HG03378 (cell line): ENCODE data around the gene BHLHE40.

Source experiments
- ATAC-seq: cut with Tn5 transposase; IDR thresholded peaks from one replicate; pipeline ENCODE4 v1.9.1; 2021; ENCODE audit warnings: mild to moderate bottlenecking, moderate library complexity; ENCODE audit not compliant: unreplicated experiment

BHLHE40 gene

DNA sequence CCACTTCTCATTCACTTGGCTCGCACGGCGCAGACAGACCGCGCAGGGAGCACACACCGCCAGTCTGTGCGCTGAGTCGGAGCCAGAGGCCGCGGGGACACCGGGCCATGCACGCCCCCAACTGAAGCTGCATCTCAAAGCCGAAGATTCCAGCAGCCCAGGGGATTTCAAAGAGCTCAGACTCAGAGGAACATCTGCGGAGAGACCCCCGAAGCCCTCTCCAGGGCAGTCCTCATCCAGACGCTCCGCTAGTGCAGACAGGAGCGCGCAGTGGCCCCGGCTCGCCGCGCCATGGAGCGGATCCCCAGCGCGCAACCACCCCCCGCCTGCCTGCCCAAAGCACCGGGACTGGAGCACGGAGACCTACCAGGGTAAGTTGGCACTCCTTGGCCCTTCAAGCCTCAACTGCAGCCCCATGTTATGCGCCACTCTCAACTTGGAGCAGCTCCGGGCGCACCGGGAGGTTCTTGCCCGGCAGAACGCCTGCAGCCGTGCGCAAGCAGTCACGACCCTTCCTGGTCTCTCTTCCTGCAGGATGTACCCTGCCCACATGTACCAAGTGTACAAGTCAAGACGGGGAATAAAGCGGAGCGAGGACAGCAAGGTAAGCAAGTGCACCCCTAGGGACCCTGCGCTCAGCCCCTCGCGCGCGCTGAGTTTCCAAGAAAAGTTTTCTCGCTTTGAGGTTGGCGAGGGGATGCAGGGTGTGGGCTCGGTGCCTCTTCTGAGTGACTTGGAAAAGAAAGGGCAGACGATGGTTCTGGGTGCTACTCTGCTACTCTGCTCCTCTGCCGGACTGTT lies at the start of gene BHLHE40:
Gene BHLHE40, plus strand, starts transcription at position 10 of the 801 bp plus-strand sequence. Its CDS starts 282 bp downstream, at position 292.
- ATAC-seq, result no peak

DNA sequence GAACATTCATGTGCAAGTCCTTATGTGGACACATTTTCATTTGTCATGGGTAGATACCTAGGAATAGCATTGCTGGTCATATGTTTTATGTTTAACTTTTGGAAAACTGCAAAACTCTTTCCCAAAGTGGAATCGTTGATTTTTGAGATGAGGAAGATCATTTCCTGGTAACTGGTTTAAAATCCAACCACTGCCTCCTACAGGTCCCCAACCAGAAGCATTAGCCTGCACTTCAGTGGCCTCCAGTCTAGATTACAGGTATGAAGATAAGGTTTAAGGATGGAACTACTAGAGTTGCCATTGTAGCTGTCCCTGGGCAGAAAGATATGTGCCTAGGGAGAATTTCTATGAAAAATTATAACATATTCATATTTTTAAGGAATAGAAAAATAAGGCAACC lies 48.7 kb upstream of the BHLHE40 start:
- no peak for ATAC-seq

- ATAC-seq, result no peak
These were observed 45.2 kb upstream of the BHLHE40 start for GRCh38 chr3:4934050-4934449.

DNA sequence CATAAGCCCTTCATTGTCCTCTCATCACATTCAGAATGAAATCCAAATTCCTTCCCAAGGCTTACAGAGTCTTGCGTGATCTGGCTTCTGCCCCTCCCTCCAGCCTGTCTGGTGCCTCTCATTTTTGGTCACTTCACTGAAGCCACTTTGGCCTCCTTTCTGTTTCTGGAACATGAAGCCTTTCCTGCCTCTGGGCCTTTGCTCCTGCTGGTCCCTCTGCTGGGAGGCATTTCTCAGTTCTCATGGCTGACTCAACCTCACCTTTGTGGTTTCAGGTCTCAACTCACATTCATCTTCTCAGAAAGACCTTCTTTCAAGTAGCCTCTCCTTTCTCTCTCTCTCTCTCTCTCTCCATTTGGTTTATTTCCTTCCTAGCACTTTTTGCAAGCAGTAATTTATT lies 43.9 kb upstream of the BHLHE40 start:
- ATAC-seq, result peak; percentile 81

DNA sequence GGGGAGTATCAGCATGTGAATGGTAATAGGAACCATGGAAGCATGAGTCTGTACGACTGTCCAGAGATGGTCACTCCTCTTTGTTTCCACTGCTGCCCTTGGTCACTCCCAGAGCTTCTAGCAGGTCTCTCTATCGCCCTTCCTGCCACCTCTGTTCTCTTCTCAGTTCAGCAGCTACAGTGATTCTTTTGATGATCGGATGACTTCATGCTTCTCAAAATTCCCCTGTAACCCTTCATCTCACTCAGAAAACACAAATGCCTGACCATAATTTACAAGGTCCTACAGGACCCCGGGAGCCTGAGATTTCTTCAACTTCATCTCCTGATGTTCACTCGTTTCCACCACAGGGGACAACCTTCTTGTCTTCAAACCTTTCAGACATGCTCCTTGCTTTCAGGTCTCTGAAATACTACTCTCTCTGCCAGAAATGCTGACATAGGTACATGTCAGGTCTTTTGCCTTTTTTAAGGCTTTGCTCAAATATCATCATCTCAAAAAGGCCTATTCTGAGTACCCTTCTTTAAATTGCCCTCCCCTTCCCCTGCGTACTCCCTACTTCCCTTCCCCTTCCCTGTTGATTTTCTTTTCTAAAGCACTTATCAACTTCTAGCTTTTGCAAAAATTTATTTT lies 42.1 kb upstream of the BHLHE40 start:
- no peak for ATAC-seq

- no peak for ATAC-seq
These were observed 40.8 kb upstream of the BHLHE40 start for GRCh38 chr3:4938281-4938982.

DNA sequence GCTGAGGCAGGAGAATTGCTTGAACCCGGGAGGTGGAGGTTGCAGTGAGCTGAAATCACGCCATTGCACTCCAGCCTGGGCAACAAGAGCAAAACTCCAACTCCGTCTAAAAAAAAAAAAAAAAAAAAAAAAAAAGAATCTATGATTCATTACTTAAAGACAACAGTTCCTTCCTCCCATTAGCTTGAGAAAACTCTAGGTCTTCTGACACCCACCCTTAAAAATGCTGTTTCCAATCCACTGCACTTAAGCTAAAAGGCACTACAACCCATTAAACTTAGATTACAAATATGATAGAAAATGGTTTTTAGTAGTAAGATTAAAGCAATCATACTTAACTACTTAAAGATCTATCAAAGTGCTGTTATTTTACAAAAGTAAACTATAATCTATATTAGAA lies 40.0 kb upstream of the BHLHE40 start:
- no peak for ATAC-seq

DNA sequence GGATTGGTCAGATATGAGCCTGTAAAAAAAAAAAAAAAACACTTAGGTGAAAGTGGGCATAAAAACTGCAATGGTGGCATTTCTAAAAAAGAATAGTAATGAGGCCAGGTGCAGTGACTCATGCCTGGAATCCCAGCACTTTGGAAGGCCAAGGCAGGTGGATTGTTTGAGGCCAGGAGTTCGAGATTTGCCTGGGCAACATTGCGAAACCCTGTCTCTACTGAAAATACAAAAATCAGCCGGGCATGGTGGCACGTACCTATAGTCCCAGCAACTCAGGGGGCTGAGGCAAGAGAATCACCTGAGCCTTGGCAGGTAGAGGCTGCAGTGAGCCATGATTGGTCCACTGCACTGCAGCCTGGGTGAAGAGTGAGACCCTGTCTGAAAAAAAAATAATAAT lies 38.3 kb upstream of the BHLHE40 start:
- no peak for ATAC-seq

DNA sequence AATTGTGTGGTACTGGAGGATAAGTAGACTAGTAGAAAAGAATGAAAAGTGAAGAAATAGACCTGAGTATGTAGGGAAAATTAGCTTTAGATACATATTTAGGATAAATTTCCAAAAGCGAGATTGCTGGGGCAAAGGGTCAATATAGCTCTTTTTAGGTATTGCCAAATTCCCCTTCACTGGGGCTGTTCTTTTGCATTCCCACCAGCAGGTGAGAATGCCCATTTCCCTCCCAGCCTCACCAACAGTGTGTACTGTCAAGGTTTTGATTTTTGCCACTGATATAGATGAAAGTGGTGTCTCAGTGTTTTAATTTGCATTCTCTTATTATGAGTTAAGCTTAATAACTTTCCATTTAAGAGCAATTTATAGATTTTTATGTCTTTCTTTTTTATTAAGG lies 35.7 kb upstream of the BHLHE40 start:
- ATAC-seq, result no peak

- ATAC-seq, result no peak
These were observed 33.9 kb upstream of the BHLHE40 start for GRCh38 chr3:4945324-4945723.

DNA sequence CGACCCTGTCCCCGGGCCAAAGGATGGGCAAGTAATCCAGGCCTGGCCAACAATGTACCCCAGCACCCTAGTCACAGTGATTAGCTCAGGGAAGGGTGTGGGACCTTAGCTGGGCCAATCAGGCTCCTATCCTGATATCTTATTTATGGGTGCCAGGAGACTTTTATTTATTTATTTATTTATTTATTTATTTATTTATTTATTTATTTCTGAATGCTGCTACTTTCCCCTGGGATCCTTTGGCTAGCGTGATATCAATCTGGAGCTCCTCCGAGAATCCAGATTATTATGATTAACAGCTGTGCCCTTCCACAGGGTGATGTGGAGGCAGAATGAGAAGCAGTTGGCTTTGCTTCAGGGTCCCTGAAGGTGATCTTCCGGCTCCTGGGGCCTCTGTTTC lies 32.2 kb upstream of the BHLHE40 start:
- ATAC-seq, result no peak

- ATAC-seq, result no peak
These were observed 30.8 kb upstream of the BHLHE40 start for GRCh38 chr3:4948395-4948794.

DNA sequence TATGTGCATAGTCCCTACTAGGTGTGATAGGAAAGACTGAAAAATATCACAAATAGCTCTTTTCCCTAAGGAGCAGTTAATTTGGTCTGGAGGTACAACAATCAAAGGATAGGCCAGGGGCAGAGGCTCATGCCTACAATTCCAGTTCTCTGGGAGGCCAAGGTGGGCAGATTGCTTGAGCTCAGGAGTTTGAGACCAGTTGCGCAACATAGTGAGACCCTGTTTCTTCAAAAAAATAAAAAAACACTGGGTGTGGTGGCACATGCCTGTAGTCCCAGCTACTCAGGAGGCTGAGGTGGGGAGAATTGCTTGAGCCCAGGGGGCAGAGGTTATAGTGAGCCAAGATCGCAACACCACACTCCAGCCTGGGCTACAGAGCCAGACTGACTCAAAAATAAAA lies 30.2 kb upstream of the BHLHE40 start:
- ATAC-seq, result no peak

DNA sequence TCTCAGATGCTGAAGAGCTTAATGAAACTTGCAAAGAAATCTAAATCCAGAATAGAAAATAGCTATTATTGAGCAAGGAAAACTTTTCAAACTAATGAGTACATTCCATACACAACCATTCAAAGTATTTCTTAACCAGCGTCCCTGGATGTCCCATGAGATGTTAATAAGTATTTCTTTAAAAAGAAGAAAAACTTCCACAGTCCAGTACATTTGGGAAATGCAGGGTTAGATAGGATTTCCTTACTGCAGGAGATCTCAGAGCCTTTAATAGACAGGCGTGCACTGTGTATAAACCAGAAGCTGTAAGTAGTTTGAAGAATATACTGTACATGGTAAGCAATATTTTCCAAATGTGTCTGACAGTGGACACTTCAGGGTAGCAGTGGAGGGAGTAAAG lies 29.6 kb upstream of the BHLHE40 start:
- no peak for ATAC-seq

DNA sequence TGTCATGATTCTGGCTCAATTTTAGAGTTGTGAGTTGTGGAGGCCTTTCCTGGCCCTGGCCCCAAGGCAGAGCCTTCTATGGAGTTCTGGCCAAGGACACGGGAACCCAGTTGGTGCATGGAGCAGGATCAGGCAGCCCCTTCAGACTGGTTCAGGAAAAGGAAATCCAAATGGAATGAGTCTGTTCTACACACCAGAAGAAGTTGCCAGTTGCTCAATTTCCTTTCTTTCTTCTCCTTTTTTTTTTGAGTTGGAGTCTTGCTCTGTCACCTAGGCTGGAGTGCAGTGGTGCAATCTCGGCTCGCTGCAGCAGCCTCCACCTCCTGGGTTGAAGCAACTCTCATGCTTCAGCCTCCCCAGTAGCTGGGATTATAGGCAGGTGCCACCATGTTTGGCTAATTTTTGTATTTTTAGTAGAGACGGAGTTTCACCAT lies 28.9 kb upstream of the BHLHE40 start:
- no peak for ATAC-seq

- no peak for ATAC-seq
These were observed 28.3 kb upstream of the BHLHE40 start for GRCh38 chr3:4950948-4951347.

DNA sequence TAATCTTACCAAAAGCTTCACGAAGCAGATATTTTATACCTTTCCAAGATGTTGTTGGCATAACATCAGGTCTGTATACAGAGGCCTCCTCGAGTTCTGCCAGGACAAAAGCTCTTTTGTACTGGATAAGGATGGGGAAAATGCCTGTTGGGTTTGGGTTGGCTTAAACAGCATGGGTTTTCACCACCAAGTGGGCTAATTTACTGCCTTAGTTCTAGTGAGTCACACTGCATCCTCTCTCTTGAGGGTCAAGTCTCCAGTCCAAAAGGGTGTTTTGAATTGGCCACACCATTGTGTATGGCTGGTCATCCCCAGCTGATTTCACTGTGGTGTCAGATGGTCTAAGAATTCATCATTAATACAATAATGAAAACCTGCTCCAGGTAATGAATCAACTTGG lies 26.1 kb upstream of the BHLHE40 start:
- no peak for ATAC-seq

DNA sequence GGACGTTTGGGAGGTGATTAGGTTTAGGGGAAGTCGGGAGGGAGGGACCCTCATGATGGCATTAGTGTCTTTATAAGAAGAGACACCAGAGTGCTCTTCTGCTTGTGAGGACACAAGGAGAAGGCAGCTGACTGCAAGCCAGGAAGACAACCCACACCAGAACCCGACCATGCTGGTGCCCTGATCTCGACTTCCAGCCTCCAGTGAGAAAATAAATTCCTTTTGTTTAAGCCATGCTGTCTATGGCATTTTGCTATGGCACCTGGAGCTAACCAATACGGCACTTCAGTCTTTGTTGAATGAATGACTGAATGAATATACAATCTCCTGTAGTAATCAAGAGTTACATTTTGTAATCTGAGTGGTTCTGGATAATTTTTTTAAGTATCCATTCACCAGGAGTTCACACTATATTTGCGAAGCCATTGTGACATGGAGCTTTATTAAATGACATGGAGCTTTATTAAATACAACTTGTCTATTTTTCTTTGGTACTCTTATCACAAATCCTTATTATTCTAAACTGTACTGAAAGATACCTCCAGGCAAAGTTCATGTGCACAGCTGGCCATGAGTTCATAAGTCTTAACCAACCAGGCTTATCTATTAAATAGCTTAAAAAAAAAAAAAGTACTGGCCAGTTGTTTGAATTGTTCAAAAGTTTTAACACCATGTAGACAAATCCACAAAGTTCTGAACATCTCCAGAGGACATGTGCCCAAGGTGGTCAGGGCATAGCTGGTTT lies 24.8 kb upstream of the BHLHE40 start:
- no peak for ATAC-seq

DNA sequence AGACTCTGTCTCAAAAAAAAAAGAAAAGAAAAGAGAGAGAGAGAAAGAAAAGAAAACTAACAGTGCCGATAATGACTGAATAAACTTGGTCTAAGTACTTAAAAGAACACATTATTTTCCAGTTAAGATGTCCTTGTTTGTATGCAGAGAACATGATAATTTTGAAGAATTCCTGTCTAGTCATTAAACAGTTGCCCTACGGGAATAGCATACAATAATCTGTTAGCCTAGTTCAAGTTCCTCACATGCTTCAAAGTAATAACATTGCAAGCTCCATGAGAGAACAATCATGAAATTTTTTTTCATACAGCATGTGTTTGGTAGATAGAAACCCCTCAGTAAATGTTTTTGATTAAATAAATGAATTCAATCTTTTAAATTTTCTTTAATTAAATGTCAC lies 23.1 kb upstream of the BHLHE40 start:
- ATAC-seq, result no peak

GRCh38 chr3:4956738-4957137 lies 22.5 kb upstream of the BHLHE40 start:
- no peak for ATAC-seq

DNA sequence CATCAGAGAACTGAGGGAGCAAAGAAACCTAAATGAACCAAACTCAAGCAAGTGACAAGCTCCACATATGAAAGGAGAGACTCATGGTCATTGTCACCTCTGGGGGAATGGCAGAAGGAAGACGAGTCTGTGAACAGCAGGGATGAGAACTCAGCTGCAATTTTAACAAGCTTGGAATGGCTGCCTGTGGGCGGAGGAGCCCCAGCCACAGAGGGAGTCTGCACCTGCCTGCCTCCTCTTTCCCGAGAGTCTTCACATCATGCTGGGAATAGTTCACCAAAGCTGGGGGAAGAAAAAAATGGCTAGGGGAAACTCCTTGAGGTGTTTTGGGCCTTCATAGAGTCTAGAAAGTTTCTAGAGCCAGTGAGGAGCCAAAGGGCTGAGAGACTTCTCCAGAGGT lies 21.3 kb upstream of the BHLHE40 start:
- ATAC-seq, result no peak
